GM19452 (cell line): ENCODE data around the gene NETO2.
"Not testable (repeated sequence)": the region's sequence is repeated elsewhere in the genome, so short reads cannot be mapped to it uniquely, and the experiment has no call there.

Experiments
- ATAC-seq: cut with Tn5 transposase; IDR thresholded peaks from one replicate; pipeline ENCODE4 v1.9.1; 2021; ENCODE audit not compliant: unreplicated experiment

NETO2 gene

DNA sequence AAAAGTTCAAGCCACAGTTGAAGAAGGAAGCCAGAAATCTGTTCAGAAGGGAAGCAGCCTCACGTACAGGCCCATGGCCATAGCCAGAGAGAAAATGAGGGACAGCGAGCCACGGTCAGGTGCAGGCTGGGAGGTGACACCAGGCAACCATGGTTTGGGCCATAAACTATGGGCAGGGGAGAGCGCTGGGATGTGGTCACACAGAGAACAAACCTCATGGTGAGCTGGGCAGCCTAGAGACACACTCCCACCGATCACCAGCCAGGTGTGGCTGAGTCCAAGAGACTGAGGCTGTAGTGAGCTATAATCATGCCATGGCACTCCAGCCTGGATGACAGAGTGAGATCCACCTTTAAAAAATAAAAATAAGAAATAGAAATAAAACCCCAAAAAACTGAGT lies 76.5 kb downstream of the NETO2 start:
- no peak for ATAC-seq

DNA sequence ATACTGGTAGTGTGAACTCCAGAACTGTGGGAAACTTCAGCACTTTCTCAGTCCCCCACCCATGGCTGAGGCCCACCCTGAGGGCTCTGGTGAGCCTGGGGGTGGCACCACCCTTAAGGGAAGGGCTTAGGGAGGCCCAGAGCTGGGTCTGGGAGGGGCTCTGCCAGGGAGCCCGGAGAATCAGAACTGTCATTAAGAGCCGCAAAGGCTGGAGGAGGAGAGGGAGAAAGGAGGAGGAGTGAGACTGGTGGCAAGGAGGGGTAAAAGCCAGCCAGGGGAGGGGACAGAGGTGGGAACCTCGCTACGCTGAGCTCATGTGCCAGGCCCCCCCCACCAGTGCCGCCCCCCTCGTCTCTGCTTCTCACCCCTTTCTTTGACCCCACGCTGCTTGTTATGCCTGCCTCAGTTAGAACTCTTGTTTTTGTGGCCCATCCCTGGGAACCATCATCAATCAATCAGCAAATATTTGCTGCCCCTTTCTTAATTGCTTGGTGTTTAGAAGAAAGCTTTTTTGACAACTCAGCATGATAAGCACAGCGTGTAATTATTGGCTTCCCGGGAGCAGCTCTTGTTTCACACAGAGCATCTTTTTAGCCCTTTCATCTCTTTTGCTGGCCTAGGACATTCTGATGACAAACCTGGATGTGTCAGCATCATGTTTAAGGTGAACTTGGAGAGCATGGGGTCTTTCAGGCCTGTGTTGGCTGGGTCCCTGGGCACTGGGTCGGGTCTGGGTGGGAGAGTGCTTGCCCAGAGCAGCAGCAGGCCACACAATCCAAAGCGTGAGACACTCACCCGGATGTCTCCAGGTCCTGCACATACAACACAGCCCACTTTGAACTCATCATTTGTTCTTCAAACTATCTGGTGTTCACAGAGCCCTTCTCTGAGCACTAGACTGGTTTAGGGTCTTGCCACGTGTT lies 77.7 kb downstream of the NETO2 start:
- no peak for ATAC-seq

DNA sequence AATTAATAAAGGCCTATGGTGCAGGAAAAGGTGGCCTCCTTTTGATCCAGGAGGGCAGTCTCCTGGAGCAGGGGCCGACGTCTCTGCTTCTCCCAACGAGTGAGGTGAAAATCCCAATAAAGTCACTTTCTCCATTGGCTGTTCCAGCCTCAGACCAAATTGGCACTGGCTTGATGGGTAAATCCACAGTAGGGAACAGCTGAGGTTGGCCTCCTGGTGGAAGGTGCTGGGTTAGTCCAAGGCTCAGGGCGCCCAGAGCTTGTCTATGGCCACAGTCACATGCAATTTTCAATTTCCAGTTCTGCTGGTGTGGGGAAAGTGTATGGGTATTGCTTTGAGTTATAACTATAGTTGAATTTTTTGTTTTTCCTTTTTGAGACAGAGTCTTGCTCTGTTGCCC lies 79.0 kb downstream of the NETO2 start:
- no peak for ATAC-seq

DNA sequence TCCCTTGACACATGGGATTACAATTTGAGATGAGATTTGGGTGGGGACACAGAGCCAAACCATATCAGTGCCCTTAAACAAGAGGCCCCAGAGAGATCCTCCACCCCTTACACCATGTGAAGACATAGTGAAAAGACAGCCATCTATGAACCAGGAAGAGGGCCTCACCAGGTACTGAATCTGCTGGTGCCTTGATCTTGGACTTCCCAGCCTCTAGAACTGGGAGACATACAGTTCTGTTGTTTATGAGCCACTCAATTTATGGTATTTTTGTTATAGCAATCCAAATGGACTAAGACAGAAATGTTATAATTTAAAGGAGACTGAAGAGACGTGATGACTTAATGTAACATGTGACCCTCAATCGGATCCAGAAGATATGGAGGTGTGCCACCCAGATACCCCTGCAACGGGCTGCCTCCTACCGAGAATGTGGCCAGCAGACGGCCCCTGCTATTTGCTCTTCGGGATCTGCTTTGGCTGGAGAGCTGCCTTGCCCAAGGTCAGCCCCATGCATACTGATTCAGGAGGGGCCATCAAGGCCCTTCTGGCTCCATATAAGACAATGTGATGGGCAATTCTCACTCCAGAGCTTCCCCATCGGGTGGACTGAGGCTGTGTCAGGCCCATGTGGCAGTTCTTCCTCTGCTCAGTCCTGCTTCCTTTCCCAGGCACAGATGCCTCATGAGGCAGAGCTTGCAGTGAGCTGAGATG lies 80.6 kb downstream of the NETO2 start:
- ATAC-seq = no peak

DNA sequence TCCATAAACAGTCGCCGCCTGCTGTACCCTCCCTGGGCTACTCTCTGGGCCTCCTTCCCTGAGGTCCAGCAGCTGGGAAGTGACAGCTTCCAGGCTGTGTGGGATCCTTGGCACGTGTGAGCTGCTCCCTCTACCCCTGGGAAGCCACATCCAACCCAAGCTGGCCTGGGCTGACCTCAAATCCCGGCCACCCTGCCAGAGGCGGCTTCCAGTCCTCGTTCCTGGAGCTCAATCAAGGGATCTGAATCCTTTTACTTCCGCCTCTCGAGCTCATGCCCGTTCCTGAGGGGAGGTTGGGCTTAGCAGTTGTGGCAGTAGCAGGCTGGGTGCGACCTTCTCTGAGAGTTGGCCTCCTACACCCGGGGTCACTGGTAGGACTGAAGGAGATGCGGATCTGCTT lies 82.5 kb downstream of the NETO2 start:
- no peak for ATAC-seq

DNA sequence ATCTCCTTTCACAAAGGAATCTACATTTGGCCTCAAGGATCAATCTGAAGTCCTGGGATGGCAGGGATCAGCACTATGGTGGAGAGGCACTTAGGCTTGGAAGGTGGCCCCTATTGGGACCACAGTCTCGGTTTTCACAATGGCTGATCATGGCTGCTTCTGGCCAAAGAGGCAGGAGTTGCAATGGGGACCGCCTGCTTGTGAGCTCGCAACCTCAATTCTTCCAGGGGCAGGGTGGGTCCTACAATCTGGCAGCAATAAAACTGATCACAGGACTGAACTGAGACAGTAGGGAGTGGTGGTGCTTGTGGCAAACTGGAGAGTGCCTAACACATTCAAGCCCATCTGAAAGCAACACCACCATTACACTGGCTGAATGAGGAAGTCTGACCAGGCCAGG lies 83.1 kb downstream of the NETO2 start:
- no peak for ATAC-seq

DNA sequence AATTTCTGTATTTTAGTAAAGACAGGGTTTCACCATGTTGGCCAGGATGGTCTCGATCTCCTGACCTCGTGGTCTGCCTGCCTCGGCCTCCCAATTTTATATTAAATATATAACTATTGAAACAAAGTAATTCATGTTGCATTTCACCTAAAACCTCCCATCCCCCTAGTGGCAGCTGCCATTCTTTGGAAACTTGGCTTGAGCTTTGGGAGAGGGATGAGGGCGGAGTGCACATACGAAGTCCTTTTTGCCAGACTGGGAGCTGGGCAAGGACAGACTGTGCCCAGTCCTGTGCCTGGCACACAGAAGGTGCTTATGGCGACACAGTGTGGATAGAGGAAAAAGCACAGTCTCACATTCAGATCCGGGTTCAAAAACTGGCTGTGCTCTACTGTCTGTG lies 83.8 kb downstream of the NETO2 start:
- no peak for ATAC-seq

DNA sequence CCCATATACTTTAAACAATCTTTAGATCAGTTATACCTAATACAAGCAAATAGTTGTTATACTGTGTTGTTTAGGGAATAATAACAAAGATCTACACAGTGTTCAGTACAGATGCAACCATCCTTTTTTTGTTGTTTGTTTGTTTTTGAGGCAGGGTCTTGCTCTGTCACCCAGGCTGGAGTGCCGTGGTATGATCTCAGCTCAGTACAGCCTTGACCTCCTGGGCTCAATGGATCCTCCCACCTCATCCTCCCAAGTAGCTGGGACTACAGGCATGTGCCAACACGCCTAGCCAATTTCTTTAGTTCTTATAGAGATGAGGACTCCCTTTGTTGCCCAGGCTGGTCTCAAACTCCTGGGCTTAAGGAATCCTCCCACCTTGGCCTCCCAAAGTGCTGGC lies 84.6 kb downstream of the NETO2 start:
- not testable (repeated sequence) for ATAC-seq

DNA sequence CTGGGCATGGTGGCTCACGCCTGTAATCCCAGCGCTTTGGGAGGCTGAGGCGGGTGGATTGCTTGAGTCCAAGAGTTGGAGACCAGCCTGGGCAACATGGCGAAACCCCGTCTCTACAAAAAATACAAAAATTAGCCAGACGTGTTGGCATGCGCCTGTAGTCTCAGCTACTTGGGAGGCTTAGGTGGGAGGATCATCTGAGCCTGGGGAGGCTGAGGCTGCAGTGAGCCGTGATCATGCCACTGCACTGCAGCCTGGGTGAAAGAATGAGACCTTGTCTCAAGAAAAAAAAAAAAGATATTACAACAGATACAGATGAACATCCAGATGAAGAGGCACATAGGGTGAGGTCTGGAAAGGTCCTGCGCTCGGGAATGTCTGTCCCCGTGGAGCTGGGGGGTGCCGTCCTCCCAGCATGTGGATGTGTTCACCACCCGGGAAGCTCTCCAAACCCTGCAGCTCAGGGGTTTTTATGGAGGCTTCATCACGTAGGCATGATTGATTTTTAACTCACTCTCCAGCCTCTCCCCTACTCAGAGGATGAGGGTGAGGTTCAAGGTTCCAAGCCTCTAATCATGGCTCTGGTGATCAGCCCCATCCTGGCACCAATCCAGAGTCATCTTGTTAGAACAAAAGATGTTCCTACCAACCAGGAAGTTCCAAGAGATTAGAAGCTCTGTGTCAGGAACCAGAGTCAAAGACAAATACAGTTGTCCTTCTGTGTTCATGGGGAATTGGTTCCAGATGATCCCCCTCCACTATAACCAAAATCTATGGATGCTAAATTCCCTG lies 85.3 kb downstream of the NETO2 start:
- ATAC-seq = no peak

DNA sequence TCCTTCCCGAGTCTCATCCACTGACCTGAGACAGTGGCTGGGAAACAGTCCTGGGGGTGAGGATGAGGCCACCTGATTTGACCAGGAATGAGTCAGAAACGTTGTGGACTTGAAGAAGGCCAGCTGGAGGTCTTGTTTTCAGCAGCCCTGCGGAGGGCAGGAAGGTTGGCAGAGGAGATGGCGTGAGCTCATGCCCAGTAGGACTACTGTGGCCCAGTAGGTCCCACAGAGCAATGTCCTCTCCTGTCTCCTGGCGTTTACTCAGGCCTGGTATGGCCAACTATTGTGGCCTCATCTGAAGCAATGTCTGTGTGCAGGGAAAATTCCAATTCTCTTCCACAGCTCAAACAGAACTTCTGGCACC lies 86.1 kb downstream of the NETO2 start:
- ATAC-seq = no peak

DNA sequence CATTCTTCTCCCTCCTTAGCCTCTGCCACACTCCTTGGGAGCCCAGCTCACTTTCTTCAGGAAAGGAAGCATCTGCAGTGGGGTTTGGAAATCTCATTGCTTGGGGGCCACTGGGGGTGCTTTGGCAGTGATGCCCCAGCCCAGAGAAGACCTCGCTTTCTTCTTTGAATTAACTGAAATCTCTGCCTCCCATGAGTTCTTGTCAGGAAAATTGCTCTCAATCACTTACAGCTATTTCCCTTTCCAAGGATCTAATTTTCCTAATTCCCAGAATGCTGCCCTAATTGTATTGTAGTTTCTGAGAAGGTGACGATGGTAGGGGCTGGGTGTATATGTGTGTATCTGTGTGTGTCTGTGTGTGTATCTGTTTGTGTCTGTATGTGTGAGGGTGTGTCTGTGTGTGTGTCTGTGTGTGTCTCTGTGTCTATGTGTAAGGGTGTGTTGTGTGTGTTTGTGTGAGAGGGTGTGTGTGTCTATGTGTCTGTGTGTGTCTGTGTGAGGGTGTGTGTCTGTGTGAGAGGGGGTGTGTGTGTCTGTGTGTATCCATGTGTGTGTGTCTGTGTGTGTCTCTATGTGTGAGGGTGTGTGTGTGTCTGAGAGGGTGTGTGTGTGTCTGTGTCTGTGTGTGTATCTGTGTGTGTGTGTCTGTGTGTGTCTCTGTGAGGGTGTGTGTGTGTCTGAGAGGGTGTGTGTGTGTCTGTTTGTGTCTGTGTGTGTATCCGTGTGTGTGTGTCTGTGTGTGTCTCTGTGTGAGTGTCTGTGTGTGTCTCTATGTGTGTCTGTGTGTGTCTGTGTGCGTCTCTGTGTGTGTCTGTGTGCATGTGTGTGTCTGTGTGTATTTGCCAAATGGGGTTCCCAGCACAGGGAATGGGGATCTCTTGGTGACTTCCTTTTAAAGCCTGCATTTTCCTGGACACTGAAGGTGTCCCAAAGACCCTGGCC lies 86.8 kb downstream of the NETO2 start:
- ATAC-seq = no peak

DNA sequence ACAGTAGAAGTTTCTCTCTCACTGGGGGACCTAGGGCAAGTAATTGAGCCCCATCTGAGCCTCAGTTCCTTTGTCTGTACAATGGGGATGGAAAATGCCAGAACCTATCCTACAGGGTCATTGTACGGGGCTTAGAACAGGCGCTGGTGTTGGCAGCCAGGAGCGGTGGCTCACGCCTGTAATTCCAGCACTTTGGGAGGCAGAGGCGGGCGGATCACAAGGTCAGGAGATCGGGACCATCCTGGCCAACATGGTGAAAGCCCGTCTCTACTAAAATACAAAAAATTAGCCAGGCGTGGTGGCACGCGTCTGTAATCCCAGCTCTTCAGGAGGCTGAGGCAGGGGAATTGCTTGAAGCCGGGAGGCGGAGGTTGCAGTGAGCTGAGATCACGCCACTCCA lies 87.7 kb downstream of the NETO2 start:
- not testable (repeated sequence) for ATAC-seq

DNA sequence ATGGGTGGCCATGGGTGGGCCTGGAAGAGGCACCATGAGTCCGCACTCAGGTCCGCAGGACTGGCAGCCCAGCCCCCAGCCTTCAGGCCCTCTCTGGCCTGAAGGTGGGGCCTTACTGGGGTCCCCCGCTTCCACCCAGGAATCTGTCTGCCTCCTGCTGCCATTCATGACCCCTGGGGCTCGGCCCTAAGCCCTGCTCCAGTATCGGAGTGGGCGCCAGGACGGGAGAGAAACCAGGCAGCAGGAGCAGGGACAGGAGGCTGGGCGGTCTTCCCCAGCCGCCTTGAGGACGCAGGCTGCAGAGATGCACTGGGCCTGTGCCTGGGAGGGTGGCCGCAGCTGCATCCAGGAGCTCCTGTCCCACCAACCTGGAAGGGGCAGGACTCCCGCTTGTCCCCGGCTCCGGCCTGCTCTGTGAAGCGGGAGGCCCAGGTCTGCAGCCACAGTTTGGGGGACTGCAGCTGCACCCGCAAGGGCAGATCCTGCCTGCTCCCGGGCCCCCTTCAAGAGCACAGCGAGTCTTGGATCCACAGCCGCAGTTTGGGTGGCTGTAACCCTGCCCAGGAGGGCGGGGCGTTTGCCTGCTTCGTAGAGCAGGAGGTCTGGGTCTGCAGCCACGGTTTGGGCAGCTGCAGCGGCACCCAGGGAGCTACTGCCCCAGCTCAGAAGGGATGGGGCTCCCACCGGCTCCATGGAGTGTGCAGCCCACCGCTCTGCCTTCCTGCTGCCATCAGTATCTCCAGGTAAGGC lies 88.4 kb downstream of the NETO2 start:
- ATAC-seq = no peak

DNA sequence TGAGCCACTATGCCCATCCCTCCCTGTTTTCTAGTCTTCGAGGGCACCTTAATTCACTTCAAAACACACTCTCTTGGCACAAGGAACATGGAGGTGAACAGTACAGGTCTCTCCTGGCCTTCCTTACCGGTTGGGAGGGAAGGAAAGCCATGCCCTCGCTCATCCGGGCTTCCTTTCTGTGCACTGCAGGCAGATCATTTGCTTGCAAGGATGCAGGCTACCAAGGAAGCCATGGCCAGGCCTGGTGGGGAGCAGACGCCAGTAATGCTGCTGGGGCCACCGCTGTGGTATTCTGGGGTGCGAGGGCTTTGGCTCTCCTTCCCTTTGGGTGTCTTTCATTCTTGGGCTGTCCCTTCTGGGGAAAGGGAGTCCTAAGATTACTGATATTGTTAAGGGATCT lies 89.4 kb downstream of the NETO2 start:
- no peak for ATAC-seq

DNA sequence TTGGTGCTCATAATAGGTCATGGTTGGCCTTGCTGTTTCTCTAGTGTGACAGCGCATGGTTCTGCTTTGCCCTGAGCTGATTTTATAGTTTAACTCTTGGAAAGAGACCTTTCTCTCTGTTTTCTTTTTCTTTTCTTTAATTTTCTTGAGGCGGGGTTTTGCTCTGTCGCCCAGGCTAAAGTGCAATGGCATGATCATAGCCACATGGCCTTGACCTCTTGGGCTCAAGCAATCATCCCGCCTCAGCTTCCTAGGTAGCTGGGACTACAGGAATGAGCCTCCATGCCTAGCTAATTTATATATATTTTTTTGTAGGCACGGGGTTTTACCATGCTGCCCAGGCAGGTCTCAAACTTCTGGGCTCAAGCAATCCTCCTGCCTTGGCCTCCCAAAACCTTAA lies 89.8 kb downstream of the NETO2 start:
- ATAC-seq = no peak

DNA sequence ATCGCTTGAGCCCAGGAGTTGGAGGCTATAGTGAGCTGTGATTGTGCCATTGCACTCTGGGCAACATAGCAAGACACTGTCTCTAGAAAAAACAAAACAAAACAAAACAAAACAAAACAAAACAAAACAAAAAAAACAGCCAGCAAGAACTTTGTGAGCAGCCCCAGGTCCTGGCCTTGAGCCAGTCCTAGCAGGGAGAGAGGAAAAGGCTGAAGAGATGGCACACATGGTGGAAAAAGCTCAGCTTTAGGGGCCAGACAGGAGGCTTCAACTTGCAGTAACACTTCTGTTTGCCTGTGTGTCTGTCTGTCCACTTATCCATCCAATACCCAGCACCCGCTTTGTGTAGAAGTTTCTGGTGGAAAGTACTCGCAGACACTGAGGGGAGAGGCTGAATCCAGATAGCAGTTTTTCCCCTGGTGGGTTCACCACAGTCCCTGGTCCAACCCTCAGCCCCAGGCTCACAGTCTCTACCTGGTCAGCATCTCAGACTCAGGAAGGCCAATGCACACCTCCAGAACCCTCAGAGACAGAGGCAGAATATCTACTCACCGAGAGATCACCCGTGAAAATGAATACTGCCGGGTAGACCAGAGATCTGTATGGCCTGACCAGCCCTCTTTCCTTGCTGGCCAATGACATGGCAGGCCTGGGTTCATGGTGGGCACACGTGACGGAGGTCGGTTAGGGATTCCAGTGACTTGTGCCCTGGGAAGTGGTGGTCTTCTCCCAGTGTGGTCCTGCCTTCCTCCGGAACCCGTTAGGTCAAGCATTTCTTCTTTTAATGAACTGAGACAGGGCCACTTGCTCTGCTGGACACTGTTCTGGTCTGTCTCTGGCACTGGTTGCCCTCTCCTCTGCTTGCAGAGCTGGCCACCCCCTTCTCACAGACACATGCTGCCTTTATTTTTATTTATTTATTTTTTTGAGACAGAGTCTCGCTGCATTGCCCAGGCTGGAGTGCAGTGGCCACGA lies 90.8 kb downstream of the NETO2 start:
- ATAC-seq = no peak

DNA sequence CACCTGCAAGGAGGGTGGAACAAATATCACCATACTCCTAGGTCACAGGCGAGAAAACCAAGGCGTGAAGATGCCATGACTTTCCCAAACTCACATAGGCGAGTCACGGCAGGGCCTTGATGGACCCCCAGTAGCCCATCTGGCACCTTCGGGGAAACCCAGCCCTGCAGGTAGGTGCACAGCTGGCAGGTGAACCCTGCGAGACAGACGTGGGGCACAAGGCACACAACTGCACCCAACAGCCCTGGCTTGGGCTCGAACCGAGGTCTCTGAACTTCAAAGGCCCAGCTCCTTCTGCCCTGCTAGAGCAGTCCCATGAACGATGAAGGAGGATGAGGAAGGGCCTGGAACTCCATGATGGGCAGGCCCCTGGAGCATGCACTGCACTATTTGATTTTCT lies 92.7 kb downstream of the NETO2 start:
- no peak for ATAC-seq

DNA sequence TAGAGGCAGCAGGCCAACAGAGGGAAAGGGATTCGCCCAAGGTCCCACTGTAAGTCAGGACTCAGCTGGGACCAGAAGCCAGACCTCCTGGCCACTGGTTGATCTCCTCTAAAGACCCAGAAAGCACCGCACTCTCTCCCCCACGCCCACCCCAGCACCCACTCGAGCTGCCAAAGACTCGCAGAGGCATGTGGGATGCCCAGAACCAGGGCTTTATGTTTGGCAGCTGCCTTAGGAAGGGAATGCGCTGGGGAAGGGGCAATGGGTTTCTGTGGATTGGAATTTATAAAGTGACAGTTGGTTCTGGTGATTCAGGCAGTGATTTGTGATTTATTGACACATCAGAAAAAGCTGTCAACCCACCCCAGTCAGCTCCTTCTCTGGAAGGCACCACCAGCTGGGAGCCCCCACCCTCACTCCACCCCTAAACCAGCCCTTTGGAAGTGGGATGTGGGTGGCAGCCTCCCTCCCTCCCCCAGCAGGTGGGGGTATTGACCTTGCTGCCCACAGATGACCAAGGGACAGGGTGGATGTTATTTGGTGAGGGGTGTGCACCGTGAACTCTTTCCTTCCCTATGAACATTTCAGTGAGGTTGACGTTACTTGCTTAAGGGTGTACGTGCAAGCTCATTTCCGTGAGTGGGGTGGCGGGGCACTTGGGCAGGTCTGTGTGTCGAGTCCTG lies 93.7 kb downstream of the NETO2 start:
- ATAC-seq = no peak
